BLaER1 treated with 17β-estradiol and CSF1 and Interleukin-3, amounts not matched to agents 10 nM and 100 nM (cell line): Measurements from ENCODE around the gene TRIM42.

Experiments used
- H3K27ac ChIP-seq, 11 experiments: shearing (Covaris generic); formaldehyde crosslinking; 2 replicates each; pipeline ENCODE4 v1.8.1; 2022
- H3K27me3 ChIP-seq, 11 experiments: shearing (Covaris generic); formaldehyde crosslinking; 2 replicates each; pipeline ENCODE4 v1.8.1; 2022
- H3K36me3 ChIP-seq, 11 experiments: shearing (Covaris generic); formaldehyde crosslinking; 2 replicates each; pipeline ENCODE4 v1.8.1; 2022
- H3K4me1 ChIP-seq, 10 experiments: shearing (Covaris generic); formaldehyde crosslinking; 2 replicates each; pipeline ENCODE4 v1.8.1; 2022
- H3K4me2 ChIP-seq, 11 experiments: shearing (Covaris generic); formaldehyde crosslinking; 2 replicates each; pipeline ENCODE4 v1.8.1; 2022
- H3K4me3 ChIP-seq, 10 experiments: shearing (Covaris generic); formaldehyde crosslinking; 2 replicates each; pipeline ENCODE4 v1.8.1; 2022
- H3K9ac ChIP-seq, 11 experiments: shearing (Covaris generic); formaldehyde crosslinking; 2 replicates each; pipeline ENCODE4 v1.8.1; 2022
- H3K9me3 ChIP-seq, 11 experiments: shearing (Covaris generic); formaldehyde crosslinking; replicated peaks in 1 of 11; 2 replicates each; pipeline ENCODE4 v1.8.1; 2022
- H4K20me1 ChIP-seq, 11 experiments: shearing (Covaris generic); formaldehyde crosslinking; 2 replicates each; pipeline ENCODE4 v1.8.1; 2022
- Cebpa-rat ChIP-seq, 11 experiments: shearing (Covaris generic); IDR thresholded peaks; 2 replicates each; pipeline ENCODE4 v1.8.1; 2022

TRIM42 gene

DNA sequence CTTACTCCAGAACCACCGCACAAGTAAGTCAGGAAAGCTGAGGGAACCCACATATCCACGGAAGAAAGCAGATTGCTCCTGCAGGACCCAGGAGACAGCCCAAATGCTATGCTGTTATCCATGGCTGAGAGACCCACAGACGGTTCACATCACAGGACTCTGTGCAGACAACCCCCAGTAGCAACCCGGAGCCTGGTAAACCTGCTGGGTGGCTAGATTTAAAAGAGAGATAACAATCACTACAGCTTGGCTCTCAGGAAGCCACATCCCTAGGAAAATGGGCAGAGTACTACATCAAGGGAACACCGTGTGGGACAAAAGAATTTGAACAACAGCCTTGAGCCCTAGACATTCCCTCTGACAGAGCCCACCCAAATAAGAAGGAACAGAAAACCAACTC lies 13.8 kb upstream of the TRIM42 start:
- Histone ChIP-seq H3K4me2 (no peak overlapping the region), H3K4me3 (no peak overlapping the region), H3K27me3 (no peaks in the 10 kb centered on the region), H3K27ac (no peak overlapping the region), H4K20me1 (no peaks in the 10 kb centered on the region), H3K9ac (no peak overlapping the region), H3K9me3 (peaks cover 24 to 34% (median 26%) of the 10 kb centered on the region in 11 experiments), H3K36me3 (no peaks in the 10 kb centered on the region), H3K4me1 (no peaks in the 10 kb centered on the region)
- no peak for TF ChIP-seq Cebpa-rat (IDR thresholded peaks at IDR 0.05)

DNA sequence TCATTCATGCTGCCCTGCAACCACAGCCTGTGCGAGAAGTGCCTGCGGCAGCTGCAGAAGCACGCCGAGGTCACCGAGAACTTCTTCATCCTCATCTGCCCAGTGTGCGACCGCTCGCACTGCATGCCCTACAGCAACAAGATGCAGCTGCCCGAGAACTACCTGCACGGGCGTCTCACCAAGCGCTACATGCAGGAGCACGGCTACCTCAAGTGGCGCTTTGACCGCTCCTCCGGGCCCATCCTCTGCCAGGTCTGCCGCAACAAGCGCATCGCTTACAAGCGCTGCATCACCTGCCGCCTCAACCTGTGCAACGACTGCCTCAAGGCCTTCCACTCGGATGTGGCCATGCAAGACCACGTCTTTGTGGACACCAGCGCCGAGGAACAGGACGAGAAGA lies 4.7 kb downstream of the TRIM42 start:
- no peaks in the 10 kb centered on the region for H3K9me3 ChIP-seq
- no peak overlapping the region for H3K4me2 ChIP-seq
- H4K20me1 ChIP-seq, result no peaks in the 10 kb centered on the region
- no peak overlapping the region for H3K27ac ChIP-seq
- TF ChIP-seq Cebpa-rat (IDR thresholded peaks at IDR 0.05), result no peak
- H3K9ac ChIP-seq, result no peak overlapping the region
- no peaks in the 10 kb centered on the region for H3K27me3 ChIP-seq
- H3K36me3 ChIP-seq, result no peaks in the 10 kb centered on the region
- H3K4me3 ChIP-seq, result no peak overlapping the region
- no peaks in the 10 kb centered on the region for H3K4me1 ChIP-seq

DNA sequence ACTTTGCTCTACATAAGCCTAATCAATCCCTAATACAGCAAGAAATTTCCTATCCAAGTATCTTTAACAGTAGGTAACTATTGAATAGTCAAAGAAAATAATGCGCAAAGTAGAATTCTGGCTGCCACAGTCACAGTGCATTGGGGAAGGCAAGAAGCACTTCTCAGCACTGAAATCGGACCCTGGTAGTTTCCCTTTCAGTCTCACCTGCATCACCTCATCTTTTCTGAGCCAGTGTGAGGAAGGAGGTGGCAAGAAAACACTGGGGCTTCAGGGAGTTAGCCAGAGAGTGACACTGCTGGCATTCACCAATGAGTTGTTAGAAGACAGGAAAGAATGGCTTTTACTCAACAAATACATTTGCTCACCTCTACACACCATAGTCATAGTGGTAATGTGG lies 8.3 kb downstream of the TRIM42 start:
- Histone ChIP-seq H3K27ac (no peak overlapping the region), H3K4me1 (no peaks in the 10 kb centered on the region), H4K20me1 (no peaks in the 10 kb centered on the region), H3K9me3 (no peaks in the 10 kb centered on the region), H3K4me3 (no peak overlapping the region), H3K36me3 (no peaks in the 10 kb centered on the region), H3K4me2 (no peak overlapping the region), H3K9ac (no peak overlapping the region), H3K27me3 (no peaks in the 10 kb centered on the region)
- TF ChIP-seq Cebpa-rat (IDR thresholded peaks at IDR 0.05), result no peak

DNA sequence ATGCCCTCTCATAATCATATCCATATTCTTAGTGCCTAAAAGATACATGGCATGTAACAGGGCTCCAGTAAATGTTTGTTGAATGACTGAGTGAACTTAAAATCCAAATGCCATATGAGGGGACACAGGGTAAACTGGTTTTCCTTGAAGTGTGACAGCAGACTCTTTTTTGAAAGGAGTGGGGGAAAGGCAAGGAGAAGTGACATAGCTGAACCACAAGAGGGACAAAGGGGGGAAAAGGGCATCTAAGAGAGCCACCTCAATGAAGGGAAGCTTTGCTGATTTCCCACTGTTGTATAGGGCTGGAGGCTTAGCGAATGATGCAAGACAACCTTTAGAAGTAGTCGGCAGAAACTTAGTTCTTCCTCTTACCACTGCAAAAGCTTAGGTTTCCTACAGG lies 9.1 kb downstream of the TRIM42 start:
- Histone ChIP-seq H3K9me3 (no peaks in the 10 kb centered on the region), H3K4me1 (no peaks in the 10 kb centered on the region), H3K4me2 (no peak overlapping the region), H3K36me3 (no peaks in the 10 kb centered on the region), H3K27ac (no peak overlapping the region), H3K9ac (no peak overlapping the region), H3K4me3 (no peak overlapping the region), H3K27me3 (no peaks in the 10 kb centered on the region), H4K20me1 (no peaks in the 10 kb centered on the region)
- TF ChIP-seq Cebpa-rat (IDR thresholded peaks at IDR 0.05), result no peak; a peak in 1 of 22 replicates

DNA sequence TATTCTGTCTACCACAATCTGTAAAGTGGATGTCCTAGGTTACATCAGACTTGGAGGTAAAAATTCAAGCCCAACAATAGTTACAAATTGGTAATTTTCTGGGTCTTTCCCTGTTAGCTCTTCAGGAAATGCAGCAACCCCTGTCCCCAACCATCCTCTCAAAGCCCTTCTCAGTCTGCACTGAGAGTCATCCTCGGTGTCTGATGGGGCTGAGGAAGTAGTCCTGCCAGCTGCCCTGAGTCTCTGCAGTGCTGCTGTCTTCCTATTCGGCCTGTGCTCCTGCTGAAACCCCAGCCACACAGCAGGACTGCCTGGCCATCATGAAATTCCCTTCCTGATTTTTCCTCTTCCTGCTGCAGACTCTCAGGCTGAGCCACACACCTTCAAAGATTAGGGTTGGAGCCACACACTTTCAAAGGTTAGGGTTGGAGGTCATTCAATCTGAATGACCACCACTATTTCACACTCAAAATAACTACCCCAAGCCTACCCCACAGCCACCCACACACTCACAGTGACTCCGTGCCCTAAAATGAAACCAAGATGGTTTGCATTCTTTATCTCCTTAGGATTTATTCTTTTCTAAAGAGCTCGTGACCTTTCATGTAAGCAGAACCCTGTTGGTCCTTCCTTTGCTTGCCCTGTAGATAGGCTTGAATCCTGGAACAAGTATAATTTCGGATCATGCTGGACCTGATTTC lies 17.6 kb downstream of the TRIM42 start:
- Histone ChIP-seq H4K20me1 (no peaks in the 10 kb centered on the region; a peak in 1 of 22 replicates), H3K4me3 (no peak overlapping the region), H3K4me1 (no peaks in the 10 kb centered on the region), H3K9ac (no peak overlapping the region), H3K27me3 (no peaks in the 10 kb centered on the region), H3K27ac (no peak overlapping the region), H3K4me2 (no peak overlapping the region; a peak in 1 of 22 replicates), H3K9me3 (no peaks in the 10 kb centered on the region), H3K36me3 (no peaks in the 10 kb centered on the region)
- TF ChIP-seq Cebpa-rat (IDR thresholded peaks at IDR 0.05), result no peak

DNA sequence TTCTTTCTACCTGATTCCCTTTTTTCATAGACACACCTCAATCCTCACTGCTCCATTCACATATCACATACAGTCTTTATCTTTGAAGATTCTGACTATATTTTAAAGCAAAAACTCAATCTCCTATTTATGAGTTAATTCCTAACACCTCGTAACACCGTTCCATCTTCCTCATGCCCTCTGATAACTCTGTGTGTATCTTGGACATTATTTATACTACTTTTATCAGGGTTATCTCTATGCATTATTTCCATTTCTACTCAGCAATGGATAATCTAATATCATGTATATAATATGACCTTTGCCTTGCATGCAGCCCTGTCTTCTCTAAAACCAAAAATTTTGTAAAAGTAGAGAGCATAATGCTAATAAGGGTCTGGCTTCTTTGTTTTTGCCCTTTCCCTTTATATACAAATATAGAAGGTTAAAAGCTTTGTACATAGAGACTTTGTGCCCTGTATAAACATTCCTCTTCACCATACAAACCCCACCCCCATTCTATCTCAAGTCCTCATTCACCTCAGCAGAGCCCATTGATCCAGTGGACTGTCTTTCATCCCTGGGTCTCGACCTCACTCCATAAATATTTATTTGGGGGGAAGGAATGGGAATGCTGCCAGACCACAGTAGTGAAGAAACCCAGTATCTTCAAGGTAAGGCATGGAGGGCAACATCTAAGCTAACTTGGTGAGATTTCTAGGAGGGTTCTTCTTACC lies 21.8 kb downstream of the TRIM42 start:
- H3K4me1 ChIP-seq, result no peaks in the 10 kb centered on the region
- no peaks in the 10 kb centered on the region; a peak in 1 of 22 replicates for H4K20me1 ChIP-seq
- no peaks in the 10 kb centered on the region for H3K36me3 ChIP-seq
- no peak overlapping the region for H3K4me3 ChIP-seq
- no peak overlapping the region for H3K4me2 ChIP-seq
- no peak for TF ChIP-seq Cebpa-rat (IDR thresholded peaks at IDR 0.05)
- no peaks in the 10 kb centered on the region for H3K9me3 ChIP-seq
- H3K27ac ChIP-seq, result no peak overlapping the region
- no peak overlapping the region for H3K9ac ChIP-seq
- no peaks in the 10 kb centered on the region for H3K27me3 ChIP-seq

DNA sequence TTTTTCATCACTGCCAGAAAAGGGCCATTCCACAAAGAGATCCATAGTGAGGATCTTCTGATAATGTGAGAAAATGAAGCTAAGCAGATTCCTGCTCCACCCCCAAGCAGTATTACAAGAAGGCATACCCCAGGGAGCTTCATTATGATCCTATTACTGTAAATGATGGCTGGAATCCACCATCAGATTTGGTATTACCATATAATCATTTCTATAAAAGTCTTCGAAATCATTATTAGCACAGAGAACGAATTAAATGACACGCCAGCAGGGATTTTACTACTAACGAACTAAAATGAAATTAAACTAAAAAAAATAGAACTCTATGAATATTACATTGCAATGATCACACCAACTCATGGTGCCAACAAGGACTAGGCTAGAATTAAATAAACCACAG lies 24.4 kb downstream of the TRIM42 start:
- Histone ChIP-seq H3K9ac (no peak overlapping the region), H3K36me3 (no peaks in the 10 kb centered on the region; a peak in 1 of 22 replicates), H3K27me3 (no peaks in the 10 kb centered on the region), H3K4me3 (no peak overlapping the region), H3K27ac (no peak overlapping the region), H4K20me1 (no peaks in the 10 kb centered on the region; a peak in 1 of 22 replicates), H3K4me2 (no peak overlapping the region), H3K4me1 (no peaks in the 10 kb centered on the region), H3K9me3 (peaks cover 10 to 19% (median 13%) of the 10 kb centered on the region in 11 experiments; a peak in 21 of 22 replicates)
- no peak for TF ChIP-seq Cebpa-rat (IDR thresholded peaks at IDR 0.05)

DNA sequence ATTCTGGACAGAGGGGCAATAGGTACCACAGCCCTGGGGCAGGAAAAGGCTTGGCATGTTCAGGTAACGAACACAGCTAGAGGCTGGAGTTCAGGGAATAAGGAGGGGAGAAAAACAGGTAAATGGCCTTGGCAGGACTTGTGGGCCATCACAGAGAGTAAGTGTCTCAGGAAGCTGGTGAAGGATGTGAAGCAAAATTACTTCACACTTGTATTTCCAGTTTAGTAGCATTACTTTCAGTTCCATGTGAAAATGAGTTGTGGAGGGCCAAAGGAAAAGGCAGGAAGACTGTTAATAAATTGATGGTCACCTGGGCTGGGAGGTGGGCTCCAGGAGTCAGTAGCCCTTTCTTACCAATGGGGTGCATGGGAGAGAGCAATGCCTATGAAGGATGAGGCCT lies 25.6 kb downstream of the TRIM42 start:
- Histone ChIP-seq H3K9me3 (peaks cover 10 to 19% (median 13%) of the 10 kb centered on the region in 11 experiments; a peak in 21 of 22 replicates), H3K36me3 (no peaks in the 10 kb centered on the region; a peak in 1 of 22 replicates)
- no peak for TF ChIP-seq Cebpa-rat (IDR thresholded peaks at IDR 0.05)

DNA sequence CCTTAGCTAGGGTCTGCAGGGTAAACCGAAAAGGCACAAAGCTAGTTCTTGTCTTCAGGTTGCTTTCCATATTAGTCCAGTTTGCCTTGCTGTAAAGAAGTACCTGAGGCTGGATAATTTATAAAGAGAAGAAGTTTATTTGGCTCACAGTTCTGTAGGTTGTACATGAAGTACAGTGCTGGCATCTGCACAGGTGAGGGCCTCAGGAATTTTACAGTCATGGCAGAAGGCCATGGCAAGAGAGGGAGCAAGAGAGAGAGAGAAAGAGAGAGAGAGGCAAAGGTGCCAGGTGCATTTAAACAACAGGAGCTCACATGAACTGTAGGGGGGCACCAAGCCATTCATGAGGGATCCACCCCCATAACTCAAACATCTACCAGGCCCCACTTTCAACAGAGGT lies 26.9 kb downstream of the TRIM42 start:
- Histone ChIP-seq H3K27ac (no peak overlapping the region), H3K36me3 (no peaks in the 10 kb centered on the region; a peak in 1 of 22 replicates), H3K4me2 (no peak overlapping the region), H3K27me3 (no peaks in the 10 kb centered on the region), H3K4me1 (no peaks in the 10 kb centered on the region), H4K20me1 (no peaks in the 10 kb centered on the region; a peak in 1 of 22 replicates), H3K9me3 (peaks cover 10 to 19% (median 13%) of the 10 kb centered on the region in 11 experiments; a peak in 21 of 22 replicates), H3K9ac (no peak overlapping the region), H3K4me3 (no peak overlapping the region)
- no peak for TF ChIP-seq Cebpa-rat (IDR thresholded peaks at IDR 0.05)

More for the DNA sequence above, 25.6 kb downstream of the TRIM42 start:
- Histone ChIP-seq H3K9ac (no peak overlapping the region), H3K27ac (no peak overlapping the region), H4K20me1 (no peaks in the 10 kb centered on the region; a peak in 1 of 22 replicates), H3K4me2 (no peak overlapping the region), H3K27me3 (no peaks in the 10 kb centered on the region), H3K4me3 (no peak overlapping the region), H3K4me1 (no peaks in the 10 kb centered on the region)
